Lower lobe of right lung (tissue), 2 donors: ENCODE measurements around the gene PRR33. TPM values are rescaled to one million over a fixed set of nuclear protein-coding genes. Genes with fewer than 3 reads are reported as not detected.

Source experiments
- ATAC-seq, 2 donors: fragments of 200-7000 bp; cut with Tn5 transposase; one replicate each; pipeline ENCODE4 v1.9.1; 2020 to 2022; ENCODE audit warnings: mild to moderate bottlenecking in 2 of 2, moderate library complexity in 2 of 2
- DNase-seq: peaks from one replicate; pipeline ENCODE4 v3.0.0-alpha.2; 2020
- H3K27ac ChIP-seq: fragments of 200-600 bp; one replicate; pipeline ENCODE4 v1.8.0; 2022
- H3K27me3 ChIP-seq: fragments of 200-600 bp; one replicate; pipeline ENCODE4 v1.8.0; 2022; ENCODE audit warnings: low read depth
- H3K36me3 ChIP-seq: fragments of 200-600 bp; one replicate; pipeline ENCODE4 v1.8.0; 2022; ENCODE audit warnings: mild to moderate bottlenecking
- H3K4me1 ChIP-seq: fragments of 200-600 bp; one replicate; pipeline ENCODE4 v1.8.0; 2022
- H3K4me3 ChIP-seq: fragments of 200-600 bp; one replicate; pipeline ENCODE4 v1.8.0; 2022; ENCODE audit warnings: mild to moderate bottlenecking
- H3K9me3 ChIP-seq: fragments of 200-600 bp; one replicate; pipeline ENCODE4 v1.8.0; 2022
- intact Hi-C: fragments of 100-400 bp; cut with DNase I; formaldehyde crosslinking; loops from one replicate; pipeline ENCODE4 v1.11.0; 2022
- total RNA-seq: library from RNA; stranded (reverse); fragmentation: NEBNext Ultra II Directional; extraction: Animal tissue kit (Norgen Biotek cat#: 25700); gene quantifications from one replicate; pipeline ENCODE4 v1.2.1, GENCODE V29; 2021
- TF ChIP-seq, protein P1 (sequence below): fragments of 200-600 bp; IDR thresholded peaks from one replicate; pipeline ENCODE4 v1.8.0; 2022; ENCODE audit warnings: antibody characterized with exemption, mild to moderate bottlenecking
- donor health status: DM: no; HTN: yes; CAD: no; lungs with severe emphysema.

PRR33 gene
- total RNA-seq, 1 donor from 2014 or later = not detected

DNA sequence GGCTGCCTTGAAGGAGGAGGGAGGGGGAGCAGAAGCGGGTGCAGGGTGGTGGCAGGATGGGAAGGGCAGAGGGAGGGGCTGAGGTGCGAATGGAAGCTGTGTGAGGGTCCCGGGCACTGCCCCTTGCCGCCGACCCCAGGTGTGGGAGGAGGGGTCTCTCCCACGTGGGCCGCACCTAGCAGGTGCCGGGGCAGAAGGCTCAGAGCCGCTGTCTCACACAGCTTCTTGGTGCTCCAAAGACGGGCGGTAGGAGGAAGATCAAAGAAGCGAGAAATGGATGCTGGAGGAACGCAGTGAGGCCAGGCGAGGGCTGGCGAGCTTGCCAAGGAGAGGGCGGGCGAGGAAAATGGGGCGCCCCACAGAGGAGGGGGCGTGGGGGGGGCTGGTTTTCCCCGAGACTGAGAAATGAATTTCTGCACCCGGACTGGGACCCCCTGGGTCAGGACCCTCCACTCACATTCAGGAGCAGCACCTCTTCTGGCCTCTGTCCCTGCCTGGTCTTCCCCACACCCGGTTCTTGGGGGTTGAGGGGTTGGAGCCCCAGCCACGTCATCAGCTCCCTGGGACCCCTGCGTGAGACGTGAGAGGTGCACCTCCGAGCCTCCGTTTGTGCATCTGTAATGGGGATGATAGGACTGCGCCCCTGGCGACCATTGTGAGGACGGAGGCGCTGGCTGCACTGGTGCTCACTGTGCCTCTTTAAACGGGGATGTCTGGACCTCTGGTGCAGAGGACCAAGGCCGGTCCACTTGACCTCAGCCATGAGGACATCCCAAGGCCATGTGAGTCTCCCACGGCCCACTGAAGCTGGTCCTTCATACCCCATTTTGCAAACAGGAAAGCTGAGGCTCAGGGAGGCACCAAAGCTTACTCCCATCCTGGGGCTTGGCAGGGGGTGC lies 22.0 kb downstream of the PRR33 start:
- peaks cover 24% of the 10 kb centered on the region for H3K4me1 ChIP-seq
- DNase-seq (peak; percentile 39), ATAC-seq (no peak)
- intact Hi-C loops = no loop called here
- peak overlapping the region; percentile 25 for H3K4me3 ChIP-seq
- H3K27me3 ChIP-seq = peaks cover 29% of the 10 kb centered on the region
- no peak overlapping the region for H3K27ac ChIP-seq
- H3K36me3 ChIP-seq = no peaks in the 10 kb centered on the region
- H3K9me3 ChIP-seq = no peaks in the 10 kb centered on the region
- TF ChIP-seq, protein P1, sequence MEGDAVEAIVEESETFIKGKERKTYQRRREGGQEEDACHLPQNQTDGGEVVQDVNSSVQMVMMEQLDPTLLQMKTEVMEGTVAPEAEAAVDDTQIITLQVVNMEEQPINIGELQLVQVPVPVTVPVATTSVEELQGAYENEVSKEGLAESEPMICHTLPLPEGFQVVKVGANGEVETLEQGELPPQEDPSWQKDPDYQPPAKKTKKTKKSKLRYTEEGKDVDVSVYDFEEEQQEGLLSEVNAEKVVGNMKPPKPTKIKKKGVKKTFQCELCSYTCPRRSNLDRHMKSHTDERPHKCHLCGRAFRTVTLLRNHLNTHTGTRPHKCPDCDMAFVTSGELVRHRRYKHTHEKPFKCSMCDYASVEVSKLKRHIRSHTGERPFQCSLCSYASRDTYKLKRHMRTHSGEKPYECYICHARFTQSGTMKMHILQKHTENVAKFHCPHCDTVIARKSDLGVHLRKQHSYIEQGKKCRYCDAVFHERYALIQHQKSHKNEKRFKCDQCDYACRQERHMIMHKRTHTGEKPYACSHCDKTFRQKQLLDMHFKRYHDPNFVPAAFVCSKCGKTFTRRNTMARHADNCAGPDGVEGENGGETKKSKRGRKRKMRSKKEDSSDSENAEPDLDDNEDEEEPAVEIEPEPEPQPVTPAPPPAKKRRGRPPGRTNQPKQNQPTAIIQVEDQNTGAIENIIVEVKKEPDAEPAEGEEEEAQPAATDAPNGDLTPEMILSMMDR = no peak

DNA sequence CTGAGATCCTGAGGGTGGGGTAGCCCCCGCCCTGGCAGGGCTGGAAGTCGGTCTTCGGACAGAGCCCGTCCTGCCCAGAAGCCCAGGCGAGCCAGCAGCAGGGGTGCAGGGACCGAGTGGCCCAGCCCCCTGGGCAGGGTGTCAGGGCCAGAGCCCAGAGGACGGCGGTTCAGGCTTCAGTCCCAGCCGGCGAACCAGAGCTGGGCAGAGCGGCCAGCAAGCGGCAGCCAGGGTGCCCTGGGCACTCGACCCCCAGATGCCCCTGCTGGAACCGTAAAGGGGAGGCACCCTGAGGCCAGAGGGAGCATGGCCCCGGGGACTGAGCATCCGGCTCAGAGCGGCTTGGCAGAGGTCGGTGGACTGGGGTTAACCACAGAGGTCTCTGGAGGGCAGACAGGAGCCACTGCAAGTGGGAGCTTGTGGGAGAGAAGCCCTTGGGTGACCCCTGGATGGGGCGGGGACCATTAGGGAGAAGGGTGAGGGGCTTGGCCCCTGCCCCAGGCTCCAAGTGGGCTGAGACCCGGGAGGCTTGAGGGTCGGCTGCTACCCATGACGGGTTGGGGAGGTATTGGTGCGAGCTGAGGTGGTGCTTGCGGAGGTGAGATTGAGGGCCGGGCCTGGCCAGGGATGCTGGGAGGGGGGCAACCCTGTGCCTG lies 22.9 kb downstream of the PRR33 start:
- no peak overlapping the region for H3K27ac ChIP-seq
- TF ChIP-seq, protein P1 = no peak
- intact Hi-C loops = no loop called here
- H3K27me3 ChIP-seq = peaks cover 29% of the 10 kb centered on the region
- H3K4me3 ChIP-seq = peak overlapping the region; percentile 28
- ATAC-seq (no peak), DNase-seq (peak; percentile 31)
- H3K4me1 ChIP-seq = peaks cover 32% of the 10 kb centered on the region
- no peaks in the 10 kb centered on the region for H3K36me3 ChIP-seq
- H3K9me3 ChIP-seq = no peaks in the 10 kb centered on the region

DNA sequence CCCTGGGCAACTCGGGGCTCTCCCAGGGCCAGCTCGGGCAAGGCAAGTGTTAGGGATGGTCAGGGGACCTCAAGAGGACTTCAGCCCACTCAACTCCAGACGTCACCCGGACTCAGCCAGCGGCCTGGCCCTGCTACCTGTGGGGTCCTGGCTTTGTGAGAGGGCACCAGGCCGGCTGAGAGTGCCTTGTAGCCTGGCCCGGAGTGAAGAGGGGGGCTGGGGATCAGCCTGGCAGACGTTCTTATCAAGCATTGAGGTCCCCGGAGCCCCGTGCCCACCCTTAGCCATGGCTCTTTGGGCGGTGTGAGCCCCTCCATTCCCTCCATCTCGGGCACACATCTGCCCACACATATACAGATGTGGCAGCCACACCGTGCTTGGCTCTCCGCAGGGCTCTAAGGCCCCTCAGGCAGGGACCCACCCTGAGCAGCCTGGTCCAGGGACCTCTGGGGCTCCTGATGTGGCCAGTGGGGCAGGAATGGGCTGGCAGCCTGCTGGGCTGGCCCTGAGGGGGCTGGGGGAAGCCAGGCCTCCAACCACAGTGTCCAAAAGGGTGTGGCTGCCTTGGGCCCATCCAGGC lies 23.5 kb downstream of the PRR33 start:
- H3K9me3 ChIP-seq = no peaks in the 10 kb centered on the region
- intact Hi-C loops = no loop called here
- H3K4me1 ChIP-seq = peaks cover 38% of the 10 kb centered on the region
- TF ChIP-seq, protein P1 = no peak
- H3K27ac ChIP-seq = no peak overlapping the region
- no peak overlapping the region for H3K4me3 ChIP-seq
- ATAC-seq = no peak
- peak; percentile 41 for DNase-seq
- peaks cover 29% of the 10 kb centered on the region for H3K27me3 ChIP-seq
- no peaks in the 10 kb centered on the region for H3K36me3 ChIP-seq

DNA sequence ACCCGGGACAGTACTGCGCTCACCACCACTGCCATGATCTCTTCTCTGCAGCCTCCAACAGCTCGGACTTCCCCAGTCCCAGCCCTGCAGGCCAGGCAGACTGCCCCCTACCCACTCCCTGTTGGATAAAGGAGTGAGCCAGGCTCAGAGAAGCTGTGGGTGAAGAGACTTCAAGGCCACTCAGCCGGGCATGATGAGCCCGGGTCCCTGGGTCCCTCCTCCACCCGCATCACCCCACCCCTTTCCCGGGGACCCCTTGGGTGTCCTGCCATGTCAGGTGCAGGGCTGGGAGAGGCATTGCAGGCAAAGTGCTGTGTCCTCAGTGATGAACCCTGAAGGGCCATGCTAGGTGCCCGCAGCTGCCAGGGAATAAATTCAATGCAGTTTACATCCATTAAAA lies 24.3 kb downstream of the PRR33 start:
- DNase-seq = no peak
- Histone ChIP-seq H3K4me1 (peaks cover 42% of the 10 kb centered on the region), H3K4me3 (no peak overlapping the region), H3K36me3 (no peaks in the 10 kb centered on the region), H3K27me3 (peaks cover 29% of the 10 kb centered on the region), H3K9me3 (no peaks in the 10 kb centered on the region), H3K27ac (no peak overlapping the region)
- no peak for ATAC-seq
- TF ChIP-seq, protein P1 = no peak
- intact Hi-C loops = no loop called here

DNA sequence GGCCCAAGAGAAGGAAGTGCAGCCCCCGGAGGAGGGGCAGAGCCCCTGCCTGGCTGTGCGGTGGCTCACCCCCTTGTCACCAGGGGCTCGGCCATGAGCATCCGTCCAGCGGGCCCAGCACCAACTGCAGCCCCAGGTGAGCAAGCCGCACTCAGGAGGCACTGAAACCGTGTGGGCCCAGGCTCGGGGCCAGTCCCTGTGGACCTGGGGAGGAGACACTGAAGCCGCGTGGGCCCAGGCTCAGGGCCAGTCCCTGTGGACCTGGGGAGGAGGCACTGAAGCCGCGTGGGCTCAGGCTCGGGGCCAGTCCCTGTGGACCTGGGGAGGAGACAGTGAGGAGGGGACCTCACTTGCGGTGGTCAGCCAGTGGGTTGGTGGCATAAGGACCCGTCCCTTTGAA lies 24.9 kb downstream of the PRR33 start:
- no peak overlapping the region for H3K4me3 ChIP-seq
- peaks cover 29% of the 10 kb centered on the region for H3K27me3 ChIP-seq
- TF ChIP-seq, protein P1 = no peak
- H3K4me1 ChIP-seq = peaks cover 42% of the 10 kb centered on the region
- peak; percentile 30 for DNase-seq
- ATAC-seq = no peak
- intact Hi-C loops = no loop called here
- H3K36me3 ChIP-seq = no peaks in the 10 kb centered on the region
- H3K9me3 ChIP-seq = no peaks in the 10 kb centered on the region
- no peak overlapping the region for H3K27ac ChIP-seq
